HG03025 (cell line): ENCODE measurements around the gene TMEM106A.
"Not testable (repeated sequence)": the region's sequence is repeated elsewhere in the genome, so short reads cannot be mapped to it uniquely, and the experiment has no call there.

Source experiments
- ATAC-seq: cut with Tn5 transposase; IDR thresholded peaks from one replicate; pipeline ENCODE4 v1.9.1; 2021; ENCODE audit warnings: mild to moderate bottlenecking, moderate library complexity; ENCODE audit not compliant: unreplicated experiment, low FRiP score

Gene TMEM106A

GRCh38 chr17:43213545-43213944 lies 1.9 kb downstream of the TMEM106A start:
- ATAC-seq: no peak

GRCh38 chr17:43215341-43215740 lies 3.7 kb downstream of the TMEM106A start:
- ATAC-seq: no peak

DNA sequence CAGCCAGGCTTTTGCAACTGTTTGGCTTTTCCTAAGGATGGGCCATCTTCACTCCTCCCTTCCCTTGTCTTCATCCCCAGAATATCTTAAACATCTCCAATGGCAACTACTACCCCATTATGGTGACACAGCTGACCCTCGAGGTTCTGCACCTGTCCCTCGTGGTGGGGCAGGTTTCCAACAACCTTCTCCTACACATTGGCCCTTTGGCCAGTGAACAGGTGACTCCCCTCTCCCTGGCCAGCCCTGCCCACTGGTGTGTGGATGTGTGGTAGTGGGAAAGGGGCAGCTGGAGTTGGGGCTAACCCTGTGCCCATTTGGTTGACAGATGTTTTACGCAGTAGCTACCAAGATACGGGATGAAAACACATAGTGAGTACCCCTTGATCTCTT lies 4.7 kb downstream of the TMEM106A start:
- ATAC-seq: no peak

- ATAC-seq: no peak
Measured at GRCh38 chr17:43216762-43217613, 5.3 kb downstream of the TMEM106A start.

DNA sequence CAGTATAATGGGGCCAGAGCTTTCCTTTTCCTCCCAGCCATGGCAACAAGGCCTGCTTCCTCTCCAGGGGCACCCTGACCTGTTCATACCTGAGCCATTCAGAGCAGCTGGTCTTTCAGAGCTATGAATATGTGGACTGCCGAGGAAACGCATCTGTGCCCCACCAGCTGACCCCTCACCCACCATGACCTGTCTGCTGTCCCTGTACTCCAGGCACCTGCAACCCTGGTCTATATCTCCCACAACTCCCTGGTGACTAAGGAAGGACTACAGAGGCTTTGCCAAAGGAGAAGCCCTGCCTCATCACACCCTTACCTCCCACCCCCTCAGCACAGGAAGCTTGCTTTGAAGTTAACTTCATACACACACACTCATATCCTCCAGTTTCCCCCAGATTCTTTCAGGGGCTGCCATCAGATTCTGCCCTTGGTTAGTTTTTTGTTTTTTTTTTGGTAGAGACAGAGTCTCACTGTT lies 6.0 kb downstream of the TMEM106A start:
- ATAC-seq: no peak

- no peak for ATAC-seq
Measured at GRCh38 chr17:43219001-43219400, 7.3 kb downstream of the TMEM106A start.

DNA sequence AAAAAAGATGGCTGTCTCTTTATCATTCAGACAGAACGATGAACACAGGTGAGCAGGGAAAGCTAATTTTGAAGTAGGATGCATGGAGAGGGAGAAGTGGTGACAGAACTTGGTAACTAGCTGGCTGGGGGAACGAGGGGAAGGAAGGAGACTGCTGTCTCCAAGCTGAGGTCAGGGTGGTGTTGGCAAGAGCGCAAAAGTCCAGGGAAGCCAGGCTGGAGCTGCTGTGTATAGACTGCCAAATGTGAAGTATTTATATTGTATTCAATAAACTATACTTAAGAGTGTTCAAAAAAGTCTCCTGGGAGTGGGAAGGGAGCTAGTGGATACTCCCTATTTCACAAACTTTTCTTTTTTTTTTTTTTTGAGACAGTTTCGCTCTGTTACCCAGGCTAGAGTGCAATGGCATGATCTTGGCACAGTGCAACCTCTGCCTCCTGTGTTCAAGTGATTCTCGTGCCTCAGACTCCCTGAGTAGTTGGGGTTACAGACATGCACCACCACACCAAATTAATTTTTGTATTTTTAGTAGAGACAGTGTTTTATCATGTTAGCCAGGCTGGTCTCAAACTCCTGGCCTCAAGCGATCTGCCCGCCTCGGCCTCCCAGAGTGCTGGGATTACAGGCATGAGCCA lies 8.2 kb downstream of the TMEM106A start:
- ATAC-seq: no peak

GRCh38 chr17:43220511-43221125 lies 8.9 kb downstream of the TMEM106A start:
- no peak for ATAC-seq

GRCh38 chr17:43224146-43224705 lies 12.6 kb downstream of the TMEM106A start:
- no peak for ATAC-seq

DNA sequence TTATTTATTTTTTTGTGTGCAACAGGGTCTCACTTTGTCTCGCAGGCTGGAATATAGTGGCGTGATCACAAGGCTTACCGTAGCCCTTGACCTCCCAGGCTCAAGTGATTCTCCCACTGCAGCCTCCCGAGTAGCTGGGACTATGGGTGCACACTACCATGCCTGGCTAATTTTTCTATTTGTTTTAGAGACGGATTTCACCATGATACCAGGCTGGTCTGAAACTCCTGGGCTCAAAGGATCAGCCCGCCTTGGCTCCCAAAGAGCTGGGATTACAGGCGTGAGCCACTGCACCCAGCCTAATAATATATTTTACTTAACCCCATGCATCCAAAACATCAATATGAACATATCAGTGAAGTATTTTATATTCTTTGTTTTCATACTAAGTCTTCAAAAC lies 14.7 kb downstream of the TMEM106A start:
- ATAC-seq: no peak

- ATAC-seq: not testable (repeated sequence)
Measured at GRCh38 chr17:43228020-43228782, 16.5 kb downstream of the TMEM106A start, which contains the start of gene CCDC200. Gene CCDC200 (minus strand): TSS chr17:43228623. CDS start chr17:43228554, 69 bp downstream.

DNA sequence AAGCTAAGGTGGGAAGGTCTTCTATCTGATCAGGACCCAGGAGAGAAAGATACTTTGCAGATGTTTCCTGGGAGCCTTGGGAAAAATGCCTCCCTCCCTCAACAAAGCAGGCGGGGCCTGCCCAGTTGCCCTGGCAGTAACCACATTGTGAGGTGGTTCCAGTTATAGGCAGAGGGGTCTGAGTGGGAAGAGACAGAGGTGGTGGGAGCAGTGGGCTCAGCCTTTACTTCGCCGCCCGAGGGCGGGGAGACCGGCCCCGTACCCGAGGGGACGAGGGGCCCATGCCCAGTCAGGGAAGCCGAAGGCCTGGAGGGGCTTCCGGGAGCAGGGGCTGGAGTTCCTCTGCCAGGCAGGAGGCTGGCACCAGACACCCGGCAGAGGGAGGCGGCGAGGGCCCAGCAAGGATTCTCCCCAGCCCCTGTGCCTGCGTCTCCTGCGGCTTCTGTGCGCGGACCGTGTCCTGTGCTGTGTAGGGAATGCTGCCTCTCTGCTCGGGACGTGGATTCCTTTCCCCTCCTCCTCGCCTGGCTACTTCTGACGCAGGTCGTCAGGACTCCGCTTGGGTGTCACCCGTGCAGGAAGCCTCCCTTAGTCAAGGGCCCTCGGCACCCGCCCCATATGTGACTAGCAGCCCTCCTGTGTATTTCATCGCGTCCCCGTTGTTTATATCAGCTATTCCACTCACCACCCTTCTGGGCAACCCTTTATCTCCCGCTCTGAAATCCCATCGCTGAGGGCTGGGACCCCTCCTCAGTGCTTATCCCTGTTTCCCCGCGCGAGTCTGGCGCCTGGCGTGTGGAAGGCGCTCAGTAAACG lies 19.7 kb downstream of the TMEM106A start:
- not testable (repeated sequence) for ATAC-seq

DNA sequence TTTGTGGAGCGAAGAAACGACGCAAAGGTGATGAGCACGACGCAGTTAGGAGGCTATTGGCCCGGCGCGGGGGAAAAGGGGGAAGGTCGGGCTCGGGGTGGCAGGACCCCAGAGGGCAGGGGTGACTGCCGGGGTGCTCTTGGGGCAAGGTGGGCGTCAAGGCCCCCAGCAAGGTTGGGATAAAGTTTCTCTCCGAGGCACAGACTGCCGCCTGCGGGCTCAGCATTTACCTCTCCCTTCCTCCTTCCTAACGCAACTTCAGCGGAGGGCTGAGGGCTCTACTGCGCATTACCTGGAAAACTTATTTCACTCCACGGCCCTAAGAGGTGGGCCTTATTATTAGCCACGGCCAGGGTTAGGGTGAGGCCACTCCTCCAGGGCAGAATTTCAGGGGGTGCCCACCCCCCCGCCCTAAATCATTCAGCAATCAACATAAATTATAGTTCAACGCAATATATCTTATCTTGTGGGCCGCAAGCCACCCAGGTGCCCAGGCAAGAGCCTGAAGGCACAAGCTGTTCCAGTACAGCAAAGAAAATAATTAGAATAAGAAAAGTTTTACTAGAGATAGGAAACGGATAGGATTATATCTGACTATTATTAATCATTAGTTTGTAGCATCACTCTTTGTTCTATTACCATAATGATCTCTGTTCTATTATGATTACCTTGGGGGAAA lies 20.5 kb downstream of the TMEM106A start:
- ATAC-seq: not testable (repeated sequence)

DNA sequence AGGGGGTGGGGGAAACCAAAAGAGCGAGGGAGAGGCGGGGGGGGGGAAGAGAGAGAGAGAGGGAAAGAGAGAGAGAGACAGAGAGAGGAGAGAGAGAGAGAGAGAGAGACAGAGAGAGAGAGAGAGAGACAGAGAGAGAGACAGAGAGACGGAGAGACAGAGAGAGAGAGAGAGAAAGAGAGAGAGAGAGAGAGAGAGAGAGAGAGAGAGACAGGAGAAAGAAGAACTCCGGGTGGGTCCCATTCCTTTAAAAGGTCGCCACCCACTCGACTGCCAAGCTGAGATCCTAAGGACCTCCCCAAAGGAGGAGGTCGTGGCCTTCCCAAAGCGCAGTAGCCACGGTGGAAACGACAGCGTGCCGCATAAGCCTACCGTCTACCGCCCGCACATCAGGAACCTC lies 21.6 kb downstream of the TMEM106A start:
- ATAC-seq: not testable (repeated sequence)

DNA sequence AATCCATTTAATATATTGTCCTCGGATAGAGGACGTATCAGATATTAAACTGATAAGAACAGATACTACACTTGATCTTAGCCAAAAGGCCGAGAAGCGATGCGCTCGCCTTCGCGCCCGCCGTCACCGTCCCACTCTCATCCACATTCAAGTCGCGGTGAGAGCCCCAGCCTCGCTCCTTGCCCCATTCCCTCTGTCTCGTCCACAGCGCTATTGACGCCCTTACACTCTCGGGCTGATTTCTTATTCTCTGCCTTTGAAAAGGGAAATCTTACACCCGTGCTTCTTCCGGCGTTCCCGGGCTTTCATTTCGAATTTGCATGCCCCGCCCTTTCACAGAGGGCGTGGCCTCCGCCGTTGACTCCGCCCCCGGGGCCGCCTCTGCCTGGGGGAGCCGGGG lies 22.2 kb downstream of the TMEM106A start, which contains the start of gene RNU2-1:
Gene RNU2-1 (minus strand): TSS at position 101 of the 400 bp plus-strand sequence.
- not testable (repeated sequence) for ATAC-seq

GRCh38 chr17:43239597-43239996 lies 27.9 kb downstream of the TMEM106A start:
- not testable (repeated sequence) for ATAC-seq

- ATAC-seq: not testable (repeated sequence)
Measured at GRCh38 chr17:43240596-43241352, 29.1 kb downstream of the TMEM106A start.

GRCh38 chr17:43246456-43246855 lies 34.8 kb downstream of the TMEM106A start:
- ATAC-seq: not testable (repeated sequence)
